ENCODE data around the gene IL21R. TPM values are rescaled to one million over a fixed set of nuclear protein-coding genes. Genes with fewer than 3 reads are reported as not detected.

The IL21R gene
- total RNA-seq, result under 1 TPM; 0.15 to 0.58 (median 0.37) TPM

GRCh38 chr16:27401768-27402568 lies at the start of gene IL21R:
Gene IL21R, plus strand, starts transcription at chr16:27402174. Its CDS starts 27,898 bp downstream, at chr16:27430072.
- peak in 1 of 2 donors; percentile 87 for DNase-seq (ENCODE audit: low spot score in 2 of 2)
- intact Hi-C loops (cut with DNase I; ENCODE audit: low total_unique reads), result no loop called here
- no peak within 1 kb of the TSS for H3K4me3 ChIP-seq (ENCODE audit: low read depth, poor library complexity, severe bottlenecking)
- TF ChIP-seq CTCF (IDR thresholded peaks at IDR 0.05) (no peak), POLR2A (IDR thresholded peaks at IDR 0.05) (no peak)
- WGBS, 2 donors, result 12 to 16% methylated on average over 21 to 22 of the region's 23 CpGs

- DNase-seq (ENCODE audit: low spot score in 2 of 2), result no peak
- 93 to 95% methylated on average over 4 of the region's 4 CpGs for WGBS, 2 donors
- intact Hi-C loops (cut with DNase I; ENCODE audit: low total_unique reads), result no loop called here
- TF ChIP-seq CTCF (IDR thresholded peaks at IDR 0.05) (no peak), POLR2A (IDR thresholded peaks at IDR 0.05) (no peak)
- no peak overlapping the region for H3K4me3 ChIP-seq (ENCODE audit: low read depth, poor library complexity, severe bottlenecking)
Measured at GRCh38 chr16:27353853-27354252, 48.1 kb upstream of the IL21R start.

- 83 to 86% methylated on average over 12 of the region's 12 CpGs for WGBS, 2 donors
- DNase-seq (ENCODE audit: low spot score in 2 of 2), result peak in 1 of 2 donors; percentile 90
- no peak overlapping the region for H3K4me3 ChIP-seq (ENCODE audit: low read depth, poor library complexity, severe bottlenecking)
- intact Hi-C loops (cut with DNase I; ENCODE audit: low total_unique reads), result no loop called here
- TF ChIP-seq CTCF (IDR thresholded peaks at IDR 0.05) (no peak), POLR2A (IDR thresholded peaks at IDR 0.05) (no peak)
Measured at GRCh38 chr16:27355610-27356009, 46.4 kb upstream of the IL21R start.

GRCh38 chr16:27356794-27357193 lies 45.2 kb upstream of the IL21R start:
- WGBS, 2 donors, result 88 to 89% methylated on average over 4 of the region's 4 CpGs
- TF ChIP-seq POLR2A (IDR thresholded peaks at IDR 0.05) (no peak), CTCF (IDR thresholded peaks at IDR 0.05) (no peak)
- no peak for DNase-seq (ENCODE audit: low spot score in 2 of 2)
- intact Hi-C loops (cut with DNase I; ENCODE audit: low total_unique reads), result no loop called here
- H3K4me3 ChIP-seq (ENCODE audit: low read depth, poor library complexity, severe bottlenecking), result no peak overlapping the region

GRCh38 chr16:27359051-27359450 lies 42.9 kb upstream of the IL21R start:
- no peak for DNase-seq (ENCODE audit: low spot score in 2 of 2)
- WGBS, 2 donors, result 90 to 94% methylated on average over 4 of the region's 4 CpGs
- intact Hi-C loops (cut with DNase I; ENCODE audit: low total_unique reads), result no loop called here
- TF ChIP-seq POLR2A (IDR thresholded peaks at IDR 0.05) (no peak), CTCF (IDR thresholded peaks at IDR 0.05) (no peak)
- no peak overlapping the region for H3K4me3 ChIP-seq (ENCODE audit: low read depth, poor library complexity, severe bottlenecking)

All from lower leg skin (tissue), 4 donors.